ENCODE results near the gene VSTM4. TPM values are rescaled to one million over a fixed set of nuclear protein-coding genes. Genes with fewer than 3 reads are reported as not detected.

VSTM4 gene
- total RNA-seq, 1 experiment from 2014 or later: 0.72 TPM

DNA sequence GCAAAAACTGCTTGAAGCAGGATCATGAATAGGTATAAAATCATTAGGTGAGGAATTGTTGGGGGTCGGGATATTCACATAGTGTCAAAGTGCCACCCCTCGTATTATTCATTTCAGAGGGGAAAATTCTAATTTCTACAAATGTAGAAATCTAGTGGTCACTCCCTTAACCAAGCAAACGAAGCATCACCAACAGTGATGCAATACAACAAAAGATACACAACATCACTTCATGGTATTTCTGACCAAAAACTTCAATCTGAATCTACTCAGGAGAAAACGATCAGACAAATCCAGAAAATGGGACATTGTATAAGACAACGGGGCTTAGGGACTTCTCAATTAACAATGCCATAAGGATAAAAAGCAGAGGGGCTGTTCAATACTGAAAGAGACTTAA, 44.8 kb upstream of the VSTM4 start (continued):
- TF ChIP-seq, protein P1, sequence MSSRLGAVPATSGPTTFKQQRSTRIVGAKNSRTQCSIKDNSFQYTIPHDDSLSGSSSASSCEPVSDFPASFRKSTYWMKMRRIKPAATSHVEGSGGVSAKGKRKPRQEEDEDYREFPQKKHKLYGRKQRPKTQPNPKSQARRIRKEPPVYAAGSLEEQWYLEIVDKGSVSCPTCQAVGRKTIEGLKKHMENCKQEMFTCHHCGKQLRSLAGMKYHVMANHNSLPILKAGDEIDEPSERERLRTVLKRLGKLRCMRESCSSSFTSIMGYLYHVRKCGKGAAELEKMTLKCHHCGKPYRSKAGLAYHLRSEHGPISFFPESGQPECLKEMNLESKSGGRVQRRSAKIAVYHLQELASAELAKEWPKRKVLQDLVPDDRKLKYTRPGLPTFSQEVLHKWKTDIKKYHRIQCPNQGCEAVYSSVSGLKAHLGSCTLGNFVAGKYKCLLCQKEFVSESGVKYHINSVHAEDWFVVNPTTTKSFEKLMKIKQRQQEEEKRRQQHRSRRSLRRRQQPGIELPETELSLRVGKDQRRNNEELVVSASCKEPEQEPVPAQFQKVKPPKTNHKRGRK (CRISPR knock-in tag; IDR thresholded peaks at IDR 0.05; ENCODE audit: borderline replicate concordance): no peak
- TF ChIP-seq, protein P2, sequence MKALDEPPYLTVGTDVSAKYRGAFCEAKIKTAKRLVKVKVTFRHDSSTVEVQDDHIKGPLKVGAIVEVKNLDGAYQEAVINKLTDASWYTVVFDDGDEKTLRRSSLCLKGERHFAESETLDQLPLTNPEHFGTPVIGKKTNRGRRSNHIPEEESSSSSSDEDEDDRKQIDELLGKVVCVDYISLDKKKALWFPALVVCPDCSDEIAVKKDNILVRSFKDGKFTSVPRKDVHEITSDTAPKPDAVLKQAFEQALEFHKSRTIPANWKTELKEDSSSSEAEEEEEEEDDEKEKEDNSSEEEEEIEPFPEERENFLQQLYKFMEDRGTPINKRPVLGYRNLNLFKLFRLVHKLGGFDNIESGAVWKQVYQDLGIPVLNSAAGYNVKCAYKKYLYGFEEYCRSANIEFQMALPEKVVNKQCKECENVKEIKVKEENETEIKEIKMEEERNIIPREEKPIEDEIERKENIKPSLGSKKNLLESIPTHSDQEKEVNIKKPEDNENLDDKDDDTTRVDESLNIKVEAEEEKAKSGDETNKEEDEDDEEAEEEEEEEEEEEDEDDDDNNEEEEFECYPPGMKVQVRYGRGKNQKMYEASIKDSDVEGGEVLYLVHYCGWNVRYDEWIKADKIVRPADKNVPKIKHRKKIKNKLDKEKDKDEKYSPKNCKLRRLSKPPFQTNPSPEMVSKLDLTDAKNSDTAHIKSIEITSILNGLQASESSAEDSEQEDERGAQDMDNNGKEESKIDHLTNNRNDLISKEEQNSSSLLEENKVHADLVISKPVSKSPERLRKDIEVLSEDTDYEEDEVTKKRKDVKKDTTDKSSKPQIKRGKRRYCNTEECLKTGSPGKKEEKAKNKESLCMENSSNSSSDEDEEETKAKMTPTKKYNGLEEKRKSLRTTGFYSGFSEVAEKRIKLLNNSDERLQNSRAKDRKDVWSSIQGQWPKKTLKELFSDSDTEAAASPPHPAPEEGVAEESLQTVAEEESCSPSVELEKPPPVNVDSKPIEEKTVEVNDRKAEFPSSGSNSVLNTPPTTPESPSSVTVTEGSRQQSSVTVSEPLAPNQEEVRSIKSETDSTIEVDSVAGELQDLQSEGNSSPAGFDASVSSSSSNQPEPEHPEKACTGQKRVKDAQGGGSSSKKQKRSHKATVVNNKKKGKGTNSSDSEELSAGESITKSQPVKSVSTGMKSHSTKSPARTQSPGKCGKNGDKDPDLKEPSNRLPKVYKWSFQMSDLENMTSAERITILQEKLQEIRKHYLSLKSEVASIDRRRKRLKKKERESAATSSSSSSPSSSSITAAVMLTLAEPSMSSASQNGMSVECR (CRISPR knock-in tag; IDR thresholded peaks at IDR 0.05; ENCODE audit: borderline replicate concordance): no peak
- no peak for TF ChIP-seq ZBTB21 (CRISPR knock-in tag; IDR thresholded peaks at IDR 0.05; ENCODE audit: borderline replicate concordance)

DNA sequence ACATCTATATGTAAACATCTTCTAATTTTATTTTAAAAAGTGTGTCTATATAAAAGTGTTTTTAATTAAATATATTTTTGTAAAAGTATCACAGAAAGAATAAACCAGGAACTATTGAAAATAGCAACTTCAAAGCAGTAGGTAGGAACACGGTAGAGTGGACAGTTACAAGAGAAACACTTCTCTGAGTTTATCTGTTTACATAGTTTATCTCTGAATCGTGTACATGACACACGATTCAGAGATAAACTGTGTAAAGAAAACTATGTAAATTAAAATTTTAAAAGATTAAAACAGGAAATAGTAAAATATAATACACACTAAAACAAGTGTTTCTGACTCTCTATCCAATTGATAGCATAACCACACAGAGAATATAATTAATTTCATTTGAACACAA, 43.6 kb upstream of the VSTM4 start:
- DNase-seq (ENCODE audit: low spot score) (no peak), ATAC-seq (no peak)
- POLR2A ChIA-PET: interaction anchor here (0.8 kb wide), 1 partner anchor 478 kb away, joined by 3 read pairs; no protein-coding TSS in a partner anchor
- H3K4me3 Mint-ChIP-seq: no peak overlapping the region
- peaks cover 4% of the 10 kb centered on the region; the same call in 1 of the 2 replicates for H3K27me3 Mint-ChIP-seq (ENCODE audit: low read depth)
- H3K9me3 Mint-ChIP-seq: peaks cover 13% of the 10 kb centered on the region
- H3K36me3 Mint-ChIP-seq: no peaks in the 10 kb centered on the region
- H3K27ac Mint-ChIP-seq: no peak overlapping the region
- H3K4me1 Mint-ChIP-seq: peaks cover 28% of the 10 kb centered on the region
- no peak for TF ChIP-seq ZNF219 (CRISPR knock-in tag; IDR thresholded peaks at IDR 0.05; ENCODE audit: borderline replicate concordance)
- no peak for TF ChIP-seq TEAD4 (CRISPR knock-in tag; IDR thresholded peaks at IDR 0.05)
- TF ChIP-seq, protein P3, sequence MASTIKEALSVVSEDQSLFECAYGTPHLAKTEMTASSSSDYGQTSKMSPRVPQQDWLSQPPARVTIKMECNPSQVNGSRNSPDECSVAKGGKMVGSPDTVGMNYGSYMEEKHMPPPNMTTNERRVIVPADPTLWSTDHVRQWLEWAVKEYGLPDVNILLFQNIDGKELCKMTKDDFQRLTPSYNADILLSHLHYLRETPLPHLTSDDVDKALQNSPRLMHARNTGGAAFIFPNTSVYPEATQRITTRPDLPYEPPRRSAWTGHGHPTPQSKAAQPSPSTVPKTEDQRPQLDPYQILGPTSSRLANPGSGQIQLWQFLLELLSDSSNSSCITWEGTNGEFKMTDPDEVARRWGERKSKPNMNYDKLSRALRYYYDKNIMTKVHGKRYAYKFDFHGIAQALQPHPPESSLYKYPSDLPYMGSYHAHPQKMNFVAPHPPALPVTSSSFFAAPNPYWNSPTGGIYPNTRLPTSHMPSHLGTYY (CRISPR knock-in tag; IDR thresholded peaks at IDR 0.05): no peak
- TF ChIP-seq ZNF423 (CRISPR knock-in tag; IDR thresholded peaks at IDR 0.05): no peak
- TF ChIP-seq JUN (CRISPR knock-in tag; IDR thresholded peaks at IDR 0.05): no peak
- TF ChIP-seq ESRRA (CRISPR knock-in tag; IDR thresholded peaks at IDR 0.05; ENCODE audit: borderline replicate concordance): no peak
- TF ChIP-seq MXD4 (CRISPR knock-in tag; IDR thresholded peaks at IDR 0.05; ENCODE audit: borderline replicate concordance): no peak
- TF ChIP-seq NFE2L1 (CRISPR knock-in tag; IDR thresholded peaks at IDR 0.05): no peak
- TF ChIP-seq TP53 (CRISPR knock-in tag; IDR thresholded peaks at IDR 0.05): no peak
- TF ChIP-seq ZNF671 (CRISPR knock-in tag; IDR thresholded peaks at IDR 0.05): no peak
- TF ChIP-seq, protein P4, sequence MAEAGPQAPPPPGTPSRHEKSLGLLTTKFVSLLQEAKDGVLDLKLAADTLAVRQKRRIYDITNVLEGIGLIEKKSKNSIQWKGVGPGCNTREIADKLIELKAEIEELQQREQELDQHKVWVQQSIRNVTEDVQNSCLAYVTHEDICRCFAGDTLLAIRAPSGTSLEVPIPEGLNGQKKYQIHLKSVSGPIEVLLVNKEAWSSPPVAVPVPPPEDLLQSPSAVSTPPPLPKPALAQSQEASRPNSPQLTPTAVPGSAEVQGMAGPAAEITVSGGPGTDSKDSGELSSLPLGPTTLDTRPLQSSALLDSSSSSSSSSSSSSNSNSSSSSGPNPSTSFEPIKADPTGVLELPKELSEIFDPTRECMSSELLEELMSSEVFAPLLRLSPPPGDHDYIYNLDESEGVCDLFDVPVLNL (CRISPR knock-in tag; IDR thresholded peaks at IDR 0.05; ENCODE audit: borderline replicate concordance, low read depth): no peak
- TF ChIP-seq, protein P5, sequence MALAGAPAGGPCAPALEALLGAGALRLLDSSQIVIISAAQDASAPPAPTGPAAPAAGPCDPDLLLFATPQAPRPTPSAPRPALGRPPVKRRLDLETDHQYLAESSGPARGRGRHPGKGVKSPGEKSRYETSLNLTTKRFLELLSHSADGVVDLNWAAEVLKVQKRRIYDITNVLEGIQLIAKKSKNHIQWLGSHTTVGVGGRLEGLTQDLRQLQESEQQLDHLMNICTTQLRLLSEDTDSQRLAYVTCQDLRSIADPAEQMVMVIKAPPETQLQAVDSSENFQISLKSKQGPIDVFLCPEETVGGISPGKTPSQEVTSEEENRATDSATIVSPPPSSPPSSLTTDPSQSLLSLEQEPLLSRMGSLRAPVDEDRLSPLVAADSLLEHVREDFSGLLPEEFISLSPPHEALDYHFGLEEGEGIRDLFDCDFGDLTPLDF (CRISPR knock-in tag; IDR thresholded peaks at IDR 0.05): no peak
- TF ChIP-seq, protein P6, sequence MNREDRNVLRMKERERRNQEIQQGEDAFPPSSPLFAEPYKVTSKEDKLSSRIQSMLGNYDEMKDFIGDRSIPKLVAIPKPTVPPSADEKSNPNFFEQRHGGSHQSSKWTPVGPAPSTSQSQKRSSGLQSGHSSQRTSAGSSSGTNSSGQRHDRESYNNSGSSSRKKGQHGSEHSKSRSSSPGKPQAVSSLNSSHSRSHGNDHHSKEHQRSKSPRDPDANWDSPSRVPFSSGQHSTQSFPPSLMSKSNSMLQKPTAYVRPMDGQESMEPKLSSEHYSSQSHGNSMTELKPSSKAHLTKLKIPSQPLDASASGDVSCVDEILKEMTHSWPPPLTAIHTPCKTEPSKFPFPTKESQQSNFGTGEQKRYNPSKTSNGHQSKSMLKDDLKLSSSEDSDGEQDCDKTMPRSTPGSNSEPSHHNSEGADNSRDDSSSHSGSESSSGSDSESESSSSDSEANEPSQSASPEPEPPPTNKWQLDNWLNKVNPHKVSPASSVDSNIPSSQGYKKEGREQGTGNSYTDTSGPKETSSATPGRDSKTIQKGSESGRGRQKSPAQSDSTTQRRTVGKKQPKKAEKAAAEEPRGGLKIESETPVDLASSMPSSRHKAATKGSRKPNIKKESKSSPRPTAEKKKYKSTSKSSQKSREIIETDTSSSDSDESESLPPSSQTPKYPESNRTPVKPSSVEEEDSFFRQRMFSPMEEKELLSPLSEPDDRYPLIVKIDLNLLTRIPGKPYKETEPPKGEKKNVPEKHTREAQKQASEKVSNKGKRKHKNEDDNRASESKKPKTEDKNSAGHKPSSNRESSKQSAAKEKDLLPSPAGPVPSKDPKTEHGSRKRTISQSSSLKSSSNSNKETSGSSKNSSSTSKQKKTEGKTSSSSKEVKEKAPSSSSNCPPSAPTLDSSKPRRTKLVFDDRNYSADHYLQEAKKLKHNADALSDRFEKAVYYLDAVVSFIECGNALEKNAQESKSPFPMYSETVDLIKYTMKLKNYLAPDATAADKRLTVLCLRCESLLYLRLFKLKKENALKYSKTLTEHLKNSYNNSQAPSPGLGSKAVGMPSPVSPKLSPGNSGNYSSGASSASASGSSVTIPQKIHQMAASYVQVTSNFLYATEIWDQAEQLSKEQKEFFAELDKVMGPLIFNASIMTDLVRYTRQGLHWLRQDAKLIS (CRISPR knock-in tag; IDR thresholded peaks at IDR 0.05; ENCODE audit: borderline replicate concordance): no peak
- TF ChIP-seq RORB (CRISPR knock-in tag; IDR thresholded peaks at IDR 0.05): no peak
- TF ChIP-seq ETV6 (CRISPR knock-in tag; IDR thresholded peaks at IDR 0.05): no peak
- TF ChIP-seq JAZF1 (CRISPR knock-in tag; IDR thresholded peaks at IDR 0.05): no peak
- TF ChIP-seq ZNF416 (CRISPR knock-in tag; IDR thresholded peaks at IDR 0.05): no peak
- TF ChIP-seq SMAD4 (CRISPR knock-in tag; IDR thresholded peaks at IDR 0.05): no peak
- TF ChIP-seq ZNF138 (CRISPR knock-in tag; conservative IDR thresholded peaks at IDR 0.05): no peak
- TF ChIP-seq CREB1 (CRISPR knock-in tag; IDR thresholded peaks at IDR 0.05): no peak
- CTCF ChIA-PET: interaction anchor here (1.0 kb wide), 1 partner anchor 9 kb away, joined by 3 read pairs; no protein-coding TSS in a partner anchor

Data from WTC11 (cell line).